ENCODE measurements around the gene ARID2.

The ARID2 gene

DNA sequence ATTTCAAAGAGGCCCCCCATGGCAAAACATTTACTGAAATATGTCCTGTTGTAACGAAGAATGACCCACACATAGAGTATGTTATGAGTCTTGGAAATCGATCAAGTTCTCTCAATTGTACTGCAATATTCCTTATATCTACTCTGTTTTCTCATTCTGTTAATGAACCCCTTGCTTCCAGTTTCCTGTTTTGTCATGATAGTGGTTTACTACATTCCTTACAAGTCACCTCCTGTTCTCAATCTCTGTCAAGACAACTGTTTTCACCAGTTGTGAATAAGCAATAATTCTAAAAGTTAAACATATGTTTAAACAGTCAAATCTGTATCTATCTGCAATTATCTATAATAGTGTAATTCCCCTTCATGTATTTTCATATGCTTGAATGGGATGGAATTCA lies 16.4 kb upstream of the ARID2 start:
- Histone ChIP-seq H3K27ac (ENCODE audit: low read depth, low read length) (no peak overlapping the region), H3K9ac (ENCODE audit: low read length) (no peak overlapping the region), H3K4me3 (ENCODE audit: insufficient read depth, low read length, poor library complexity, severe bottlenecking) (no peak overlapping the region), H2AFZ (ENCODE audit: low read depth, low read length, severe bottlenecking) (no peak overlapping the region), H3K4me2 (ENCODE audit: low read depth, low read length, poor library complexity, severe bottlenecking) (no peak overlapping the region), H3K36me3 (ENCODE audit: low read length) (no peaks in the 10 kb centered on the region), H3K9me2 (replicated peaks; ENCODE audit: insufficient read depth, low read length) (no peaks in the 10 kb centered on the region), H4K20me1 (ENCODE audit: low read depth, low read length) (no peaks in the 10 kb centered on the region), H3K79me2 (ENCODE audit: insufficient read depth, low read length) (peaks cover 12% of the 10 kb centered on the region; the same call in 1 of the 2 replicates), H3F3A (ENCODE audit: insufficient read depth) (no peaks in the 10 kb centered on the region), H3K9me3 (ENCODE audit: insufficient read depth, low read length) (no peaks in the 10 kb centered on the region), H3K27me3 (ENCODE audit: low read length) (no peaks in the 10 kb centered on the region)
- no peak for TF ChIP-seq EZH2phosphoT487 (conservative IDR thresholded peaks at IDR 0.05; ENCODE audit: low read length)
- TF ChIP-seq, protein P1, sequence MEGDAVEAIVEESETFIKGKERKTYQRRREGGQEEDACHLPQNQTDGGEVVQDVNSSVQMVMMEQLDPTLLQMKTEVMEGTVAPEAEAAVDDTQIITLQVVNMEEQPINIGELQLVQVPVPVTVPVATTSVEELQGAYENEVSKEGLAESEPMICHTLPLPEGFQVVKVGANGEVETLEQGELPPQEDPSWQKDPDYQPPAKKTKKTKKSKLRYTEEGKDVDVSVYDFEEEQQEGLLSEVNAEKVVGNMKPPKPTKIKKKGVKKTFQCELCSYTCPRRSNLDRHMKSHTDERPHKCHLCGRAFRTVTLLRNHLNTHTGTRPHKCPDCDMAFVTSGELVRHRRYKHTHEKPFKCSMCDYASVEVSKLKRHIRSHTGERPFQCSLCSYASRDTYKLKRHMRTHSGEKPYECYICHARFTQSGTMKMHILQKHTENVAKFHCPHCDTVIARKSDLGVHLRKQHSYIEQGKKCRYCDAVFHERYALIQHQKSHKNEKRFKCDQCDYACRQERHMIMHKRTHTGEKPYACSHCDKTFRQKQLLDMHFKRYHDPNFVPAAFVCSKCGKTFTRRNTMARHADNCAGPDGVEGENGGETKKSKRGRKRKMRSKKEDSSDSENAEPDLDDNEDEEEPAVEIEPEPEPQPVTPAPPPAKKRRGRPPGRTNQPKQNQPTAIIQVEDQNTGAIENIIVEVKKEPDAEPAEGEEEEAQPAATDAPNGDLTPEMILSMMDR (IDR thresholded peaks at IDR 0.05; ENCODE audit: insufficient read depth, low read length, poor library complexity, severe bottlenecking) = no peak

DNA sequence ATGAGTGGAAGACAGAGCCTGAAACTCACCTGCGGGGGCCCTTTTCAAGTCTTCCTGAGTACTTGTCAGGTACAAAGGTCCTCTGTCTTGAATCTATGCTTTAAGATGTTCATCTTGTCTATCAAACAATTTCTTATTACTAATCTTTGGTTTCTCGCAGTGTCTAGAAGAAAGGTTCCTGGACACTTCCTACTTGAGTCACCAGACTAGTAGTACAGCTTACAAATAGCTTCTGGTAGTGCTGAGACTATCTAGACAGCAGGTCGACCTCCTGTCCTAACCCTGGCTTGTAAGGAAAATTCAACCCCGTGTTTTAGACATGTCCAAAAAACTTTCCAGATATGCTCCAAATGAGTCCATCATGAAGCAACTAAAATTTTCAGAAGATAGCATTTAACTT lies 11.2 kb upstream of the ARID2 start:
- H3K9me3 ChIP-seq (ENCODE audit: insufficient read depth, low read length) = no peaks in the 10 kb centered on the region
- no peak overlapping the region for H3K4me2 ChIP-seq (ENCODE audit: low read depth, low read length, poor library complexity, severe bottlenecking)
- H3F3A ChIP-seq (ENCODE audit: insufficient read depth) = peaks cover 4% of the 10 kb centered on the region; the same call in 1 of the 2 replicates
- H3K36me3 ChIP-seq (ENCODE audit: low read length) = peaks cover 3% of the 10 kb centered on the region; the same call in 1 of the 2 replicates
- no peak overlapping the region for H2AFZ ChIP-seq (ENCODE audit: low read depth, low read length, severe bottlenecking)
- H3K27ac ChIP-seq (ENCODE audit: low read depth, low read length) = no peak overlapping the region
- peaks cover 61% of the 10 kb centered on the region for H3K79me2 ChIP-seq (ENCODE audit: insufficient read depth, low read length)
- peaks cover 18% of the 10 kb centered on the region; the same call in 1 of the 2 replicates for H4K20me1 ChIP-seq (ENCODE audit: low read depth, low read length)
- no peak overlapping the region for H3K9ac ChIP-seq (ENCODE audit: low read length)
- H3K9me2 ChIP-seq (replicated peaks; ENCODE audit: insufficient read depth, low read length) = no peaks in the 10 kb centered on the region
- no peak overlapping the region for H3K4me3 ChIP-seq (ENCODE audit: insufficient read depth, low read length, poor library complexity, severe bottlenecking)
- TF ChIP-seq, protein P1 (IDR thresholded peaks at IDR 0.05; ENCODE audit: insufficient read depth, low read length, poor library complexity, severe bottlenecking) = no peak
- no peak for TF ChIP-seq EZH2phosphoT487 (conservative IDR thresholded peaks at IDR 0.05; ENCODE audit: low read length)
- H3K27me3 ChIP-seq (ENCODE audit: low read length) = no peaks in the 10 kb centered on the region

DNA sequence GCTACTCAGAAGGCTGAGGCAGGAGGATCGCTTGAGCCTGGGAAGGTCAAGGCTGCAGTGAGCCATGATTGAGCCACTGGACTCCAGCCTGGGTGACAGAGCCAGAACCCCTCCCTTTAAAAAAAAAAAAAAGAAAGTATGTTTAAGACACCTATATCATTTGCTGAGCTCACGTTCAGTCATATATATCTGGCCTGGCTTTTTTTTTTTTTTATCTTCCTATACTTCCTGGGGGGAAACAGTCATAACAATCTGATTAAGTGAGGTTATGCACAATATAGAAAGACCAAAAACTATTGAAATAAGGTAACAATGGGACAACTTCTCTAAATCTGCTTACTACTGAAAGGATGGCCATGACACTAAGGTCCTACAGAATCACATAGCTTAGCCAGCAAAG lies 9.4 kb upstream of the ARID2 start:
- no peak overlapping the region for H3K9ac ChIP-seq (ENCODE audit: low read length)
- H3K9me3 ChIP-seq (ENCODE audit: insufficient read depth, low read length) = no peaks in the 10 kb centered on the region
- peaks cover 4% of the 10 kb centered on the region; the same call in 1 of the 2 replicates for H3F3A ChIP-seq (ENCODE audit: insufficient read depth)
- peaks cover 31% of the 10 kb centered on the region for H4K20me1 ChIP-seq (ENCODE audit: low read depth, low read length)
- H3K79me2 ChIP-seq (ENCODE audit: insufficient read depth, low read length) = peaks cover 79% of the 10 kb centered on the region
- TF ChIP-seq, protein P1 (IDR thresholded peaks at IDR 0.05; ENCODE audit: insufficient read depth, low read length, poor library complexity, severe bottlenecking) = no peak
- no peak for TF ChIP-seq EZH2phosphoT487 (conservative IDR thresholded peaks at IDR 0.05; ENCODE audit: low read length)
- no peaks in the 10 kb centered on the region for H3K27me3 ChIP-seq (ENCODE audit: low read length)
- H3K36me3 ChIP-seq (ENCODE audit: low read length) = peaks cover 3% of the 10 kb centered on the region; the same call in 1 of the 2 replicates
- H3K9me2 ChIP-seq (replicated peaks; ENCODE audit: insufficient read depth, low read length) = no peaks in the 10 kb centered on the region
- no peak overlapping the region for H3K4me2 ChIP-seq (ENCODE audit: low read depth, low read length, poor library complexity, severe bottlenecking)
- no peak overlapping the region for H3K4me3 ChIP-seq (ENCODE audit: insufficient read depth, low read length, poor library complexity, severe bottlenecking)
- no peak overlapping the region for H3K27ac ChIP-seq (ENCODE audit: low read depth, low read length)
- no peak overlapping the region for H2AFZ ChIP-seq (ENCODE audit: low read depth, low read length, severe bottlenecking)

Measured in SU-DHL-6 (cell line).